Activated CD8-positive, alpha-beta memory T cell treated with anti-CD3 and anti-CD28 coated beads, Interleukin-2, amount 50 U/mL, for 4 hours (primary cell): ENCODE results near the gene CLPTM1L.
A peak's percentile ranks its signal among the peaks of the same experiment; 100 is the strongest.
"Not testable (repeated sequence)": the region's sequence is repeated elsewhere in the genome, so short reads cannot be mapped to it uniquely, and the experiment has no call there.

Source experiments
- DNase-seq: peaks from one replicate; pipeline ENCODE4 v3.0.0-alpha.2; 2020

Gene CLPTM1L

GRCh38 chr5:1288439-1289335 lies 56.2 kb downstream of the CLPTM1L start:
- no peak for DNase-seq

DNA sequence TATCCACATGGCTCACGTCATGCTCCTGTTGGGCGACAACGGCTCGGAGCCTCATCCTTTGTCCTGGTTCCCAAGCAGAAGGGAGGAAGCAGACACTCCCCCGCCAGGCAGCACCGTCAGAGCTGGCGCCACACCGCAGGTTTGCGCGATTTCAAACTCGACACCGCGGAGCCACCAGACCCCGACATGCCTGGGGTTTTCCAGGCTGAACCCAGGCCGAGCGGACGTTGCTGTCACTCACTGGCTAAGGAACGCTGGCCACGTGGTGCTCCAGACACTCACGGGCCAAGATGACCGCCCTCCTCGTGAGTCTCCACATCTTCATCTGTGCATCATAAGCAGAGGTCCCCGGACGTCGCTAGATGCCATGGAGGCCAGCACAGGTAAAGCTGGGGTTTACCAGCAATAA lies 59.0 kb downstream of the CLPTM1L start:
- DNase-seq: no peak

GRCh38 chr5:1285141-1285540 lies 59.8 kb downstream of the CLPTM1L start:
- no peak for DNase-seq

GRCh38 chr5:1284336-1284970 lies 60.4 kb downstream of the CLPTM1L start:
- not testable (repeated sequence) for DNase-seq

GRCh38 chr5:1283729-1284041 lies 61.2 kb downstream of the CLPTM1L start:
- DNase-seq: not testable (repeated sequence)

GRCh38 chr5:1282993-1283728 lies 61.7 kb downstream of the CLPTM1L start:
- DNase-seq: not testable (repeated sequence)

GRCh38 chr5:1282131-1282992 lies 62.5 kb downstream of the CLPTM1L start:
- DNase-seq: no peak

DNA sequence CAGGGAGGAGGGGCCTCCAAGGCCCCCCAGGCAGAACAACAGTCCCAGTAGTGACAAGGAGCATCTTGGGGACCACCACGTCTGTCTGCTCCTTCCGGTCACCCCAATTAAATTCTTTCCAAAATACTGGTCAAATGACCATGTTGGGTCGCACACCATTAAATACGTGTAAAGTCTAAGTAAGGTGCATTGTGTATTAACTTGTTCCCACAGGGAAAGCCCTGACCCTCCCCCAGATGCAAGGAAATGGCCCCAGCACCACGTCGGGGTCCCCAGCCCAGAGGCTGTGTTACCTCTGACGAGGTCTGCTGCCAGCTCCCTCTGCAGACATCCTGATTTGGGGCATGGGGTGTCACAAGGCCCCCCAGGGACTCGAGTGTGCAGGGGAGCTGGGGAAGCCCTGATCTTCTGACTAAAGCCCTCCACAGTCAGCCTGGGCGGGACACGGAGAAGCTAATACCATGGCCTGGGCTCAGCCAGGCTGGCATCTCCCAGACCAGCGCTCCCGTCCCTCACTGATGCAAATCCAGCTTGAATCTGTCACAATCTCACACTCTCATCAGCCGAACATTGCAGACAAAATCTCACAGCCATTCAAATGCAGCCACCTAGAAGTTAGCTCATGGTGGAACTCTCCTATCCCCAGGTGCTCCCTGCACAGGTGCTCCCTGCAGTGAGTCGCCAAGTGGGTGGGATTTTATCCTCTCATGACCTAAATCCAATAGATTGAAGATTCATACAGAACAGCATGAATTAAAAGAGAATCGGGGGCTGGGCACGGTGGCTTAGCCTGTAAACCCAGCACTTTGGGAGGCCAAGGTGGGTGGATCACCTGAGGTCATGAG lies 63.6 kb downstream of the CLPTM1L start:
- no peak for DNase-seq

GRCh38 chr5:1280177-1281037 lies 64.5 kb downstream of the CLPTM1L start:
- no peak for DNase-seq

DNA sequence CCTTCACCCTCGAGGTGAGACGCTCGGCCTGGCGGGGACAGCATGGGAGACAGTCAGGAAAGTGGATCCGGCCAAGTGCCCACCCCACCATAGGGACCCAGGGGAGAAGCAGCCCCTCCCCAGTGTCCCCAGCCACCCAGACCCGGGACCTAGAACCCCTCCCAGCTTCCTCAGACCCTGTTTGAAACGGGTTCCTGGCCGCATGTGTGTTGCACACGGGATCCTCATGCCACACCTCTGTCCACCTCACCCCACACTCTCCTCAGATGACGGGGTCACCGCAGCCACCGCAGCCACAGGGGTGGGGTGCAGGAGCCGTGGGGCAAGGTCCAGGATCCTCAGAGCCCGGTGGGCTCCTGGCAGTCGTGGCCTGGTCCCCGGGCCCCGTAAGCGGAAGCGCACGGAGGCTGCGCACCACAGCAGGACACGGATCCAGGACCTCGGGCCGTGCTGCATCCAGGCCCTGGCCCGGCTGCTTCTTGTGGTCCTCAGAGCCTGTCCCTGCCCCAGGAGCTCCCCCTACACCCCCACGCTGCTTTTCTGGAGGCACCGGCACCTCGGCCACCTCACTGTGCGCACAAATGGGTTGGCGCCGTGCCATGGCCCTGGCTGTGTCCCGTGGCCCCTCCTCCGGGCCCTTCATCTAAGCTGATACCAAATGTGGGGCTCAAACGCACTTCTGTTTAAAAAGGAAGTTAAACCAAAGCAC lies 65.3 kb downstream of the CLPTM1L start:
- peak; percentile 11 for DNase-seq

GRCh38 chr5:1278656-1279442 lies 66.0 kb downstream of the CLPTM1L start:
- DNase-seq: peak; percentile 12

GRCh38 chr5:1278216-1278615 lies 66.7 kb downstream of the CLPTM1L start:
- peak; percentile 3 for DNase-seq

- DNase-seq: no peak
These were observed 67.1 kb downstream of the CLPTM1L start for GRCh38 chr5:1277781-1278180.

GRCh38 chr5:1277331-1277730 lies 67.6 kb downstream of the CLPTM1L start:
- no peak for DNase-seq

DNA sequence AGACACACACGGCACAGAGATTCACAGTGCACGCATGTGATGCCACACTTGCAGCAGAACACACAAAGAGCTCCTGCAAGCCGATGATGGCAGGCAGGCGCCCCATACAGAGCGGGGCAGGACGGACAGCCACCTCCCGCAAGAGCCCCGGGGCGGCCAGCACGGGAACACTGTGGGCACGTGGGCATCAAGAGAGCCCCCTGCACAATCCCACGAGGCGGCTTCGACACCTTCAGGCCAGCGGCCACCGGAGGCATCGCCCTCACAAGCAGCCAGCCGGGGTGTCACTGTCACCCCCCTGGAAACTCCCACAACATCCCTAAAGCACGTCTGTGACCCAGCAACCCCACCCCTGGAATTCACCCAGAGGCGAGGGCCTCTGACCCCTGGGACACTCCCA lies 68.0 kb downstream of the CLPTM1L start:
- no peak for DNase-seq

- DNase-seq: not testable (repeated sequence)
These were observed 69.2 kb downstream of the CLPTM1L start for GRCh38 chr5:1275397-1276391.

DNA sequence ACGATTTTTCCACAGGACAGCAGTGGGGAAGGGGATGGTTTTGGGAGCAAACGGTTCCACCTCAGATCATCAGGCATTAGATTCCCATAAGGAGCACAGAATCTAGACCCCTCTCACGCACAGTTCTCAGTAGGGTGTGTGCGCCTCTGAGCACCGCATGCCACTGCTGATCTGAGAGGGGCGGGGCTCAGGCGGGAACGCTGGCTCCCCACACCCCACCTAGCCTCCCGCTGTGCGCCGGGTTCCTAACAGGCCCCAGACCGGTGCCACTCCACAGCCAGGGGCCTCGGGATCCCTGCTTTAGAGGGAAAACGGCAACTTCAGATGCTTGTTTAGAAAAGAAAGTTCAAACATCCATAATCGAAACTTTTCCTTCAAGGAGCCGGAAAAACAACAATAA lies 70.4 kb downstream of the CLPTM1L start:
- DNase-seq: no peak

GRCh38 chr5:1273745-1274144 lies 71.2 kb downstream of the CLPTM1L start:
- no peak for DNase-seq
